ENCODE measurements around the gene PKP4.

PKP4 gene

DNA sequence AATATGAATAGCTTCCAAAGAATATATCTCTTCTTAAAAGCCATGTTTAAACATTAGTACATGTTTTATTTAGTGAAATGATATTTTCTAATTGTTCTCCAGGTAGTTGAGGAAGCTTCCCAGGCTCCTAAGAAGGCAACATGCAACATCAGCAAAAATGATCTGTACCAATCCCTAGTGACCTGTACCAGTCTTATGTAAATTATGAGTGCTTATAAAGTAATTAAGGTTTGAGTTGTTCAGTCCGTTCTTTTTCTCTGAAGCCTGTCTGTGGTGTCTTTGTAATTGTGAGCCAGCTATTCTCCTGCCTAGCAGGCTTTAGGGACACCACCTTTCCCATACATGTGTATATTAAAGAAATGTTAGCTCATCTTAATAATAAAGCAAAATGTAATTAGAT, 98.2 kb downstream of the PKP4 start:
- DNase-seq: no peak

DNA sequence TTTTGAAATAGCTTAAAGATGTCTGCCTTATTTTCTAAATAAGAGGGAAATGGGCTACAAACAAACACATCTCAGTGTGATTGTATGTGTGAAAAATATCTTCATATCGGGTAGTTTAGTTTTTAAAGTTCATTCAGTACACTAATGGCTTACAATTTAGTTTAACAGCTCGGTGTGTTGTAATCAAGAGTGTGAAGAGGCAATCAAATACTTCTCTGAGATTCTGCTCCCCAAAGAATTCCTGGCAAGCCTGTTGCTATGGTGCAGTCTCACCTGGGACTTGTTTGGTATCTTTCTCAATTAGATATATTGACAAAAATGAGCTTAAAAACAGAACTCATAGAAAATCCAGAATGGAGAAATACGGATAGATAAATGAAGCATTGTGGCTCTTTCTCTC, 99.4 kb downstream of the PKP4 start:
- DNase-seq: no peak

- DNase-seq: no peak
Measured at GRCh38 chr2:158557752-158558151, 101.0 kb downstream of the PKP4 start.

GRCh38 chr2:158559252-158559651, 102.5 kb downstream of the PKP4 start:
- DNase-seq: no peak

GRCh38 chr2:158560259-158560658, 103.5 kb downstream of the PKP4 start:
- DNase-seq: no peak

DNA sequence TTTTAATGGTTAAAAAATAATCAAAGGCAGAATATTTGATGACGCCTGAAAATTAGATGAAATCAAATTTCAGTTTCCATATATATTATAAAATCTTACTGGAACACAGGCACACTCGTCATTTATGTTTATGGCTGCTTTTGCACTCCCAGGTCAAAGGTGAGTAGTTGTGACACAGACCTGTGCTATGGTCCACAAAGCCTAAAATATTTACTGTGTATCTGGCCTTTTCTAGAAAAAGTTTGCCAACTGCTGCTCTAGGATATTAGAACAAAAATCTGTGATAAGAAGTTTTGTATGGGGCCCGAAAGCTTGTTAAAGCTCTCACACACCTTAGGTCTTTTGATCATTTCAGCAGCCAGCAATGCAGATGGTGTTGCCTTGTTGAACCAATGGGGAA, 104.3 kb downstream of the PKP4 start:
- DNase-seq: no peak

DNA sequence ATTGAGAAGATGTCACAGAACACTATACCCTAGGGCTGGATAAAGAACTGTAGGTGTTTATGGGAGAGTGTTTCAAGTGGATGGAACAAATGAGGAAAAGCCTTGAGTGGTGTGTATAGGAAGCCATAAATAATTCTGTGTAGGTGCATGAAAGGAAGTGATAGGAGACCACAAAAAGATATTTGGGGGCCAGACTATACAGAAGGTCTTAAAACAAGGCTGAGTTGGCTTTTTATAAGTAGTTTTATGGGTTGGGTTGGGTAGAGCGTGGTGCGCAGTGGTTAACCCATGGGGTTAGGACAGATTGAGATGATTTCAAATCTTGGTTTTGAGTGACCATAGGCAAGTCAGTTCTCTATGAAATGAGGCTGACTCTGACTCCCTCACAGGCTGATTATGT, 110.5 kb downstream of the PKP4 start:
- no peak for DNase-seq

GRCh38 chr2:158569284-158569683, 112.5 kb downstream of the PKP4 start:
- no peak for DNase-seq

DNA sequence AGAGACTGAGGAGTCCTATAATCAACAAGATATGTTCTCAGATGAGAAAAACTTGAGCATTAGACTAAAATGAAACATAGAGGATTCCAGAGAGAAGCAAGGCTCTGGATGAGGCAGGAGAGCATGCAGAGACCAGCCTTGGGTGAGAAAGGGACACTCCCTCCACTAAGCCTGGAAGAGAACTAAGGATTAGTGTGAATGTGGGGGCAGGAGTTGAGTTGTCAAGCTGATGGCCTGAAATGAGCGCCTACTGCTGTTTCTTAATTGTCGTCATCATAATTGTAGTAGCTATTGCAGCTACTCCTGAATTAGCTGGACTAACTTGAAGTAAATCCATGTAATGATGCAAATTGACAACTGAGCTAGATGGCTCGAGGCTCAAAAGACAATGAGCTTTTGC, 114.1 kb downstream of the PKP4 start:
- DNase-seq: no peak

- no peak for DNase-seq
Measured at GRCh38 chr2:158573739-158574138, 117.0 kb downstream of the PKP4 start.

DNA sequence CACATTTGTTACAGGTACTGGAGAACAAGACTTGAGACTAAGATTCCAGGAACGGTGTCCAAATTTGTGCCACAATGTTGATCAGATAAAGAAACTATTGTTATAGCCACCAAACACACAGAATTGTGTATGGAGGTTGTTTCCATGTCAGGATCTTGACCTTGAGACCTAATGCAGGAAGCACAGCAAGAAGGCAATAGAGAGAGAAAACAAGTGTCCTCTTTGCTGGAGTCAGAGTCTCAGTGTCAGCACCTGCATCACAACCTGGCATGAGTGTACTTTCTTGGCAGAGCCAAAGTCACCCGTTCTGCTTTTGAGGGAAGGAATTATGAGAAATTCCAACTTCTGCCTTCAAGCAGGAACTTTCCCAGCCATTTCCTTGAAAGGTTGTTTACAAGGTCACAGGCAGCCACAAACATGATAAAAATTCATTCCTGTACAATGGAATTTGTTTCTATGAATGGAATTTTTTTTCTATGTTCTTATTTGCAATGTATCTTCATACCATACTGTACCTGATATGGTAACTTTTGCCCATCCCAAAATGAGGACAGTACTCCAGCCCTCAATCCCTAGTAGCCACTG, 118.4 kb downstream of the PKP4 start:
- peak; percentile 43 for DNase-seq

DNA sequence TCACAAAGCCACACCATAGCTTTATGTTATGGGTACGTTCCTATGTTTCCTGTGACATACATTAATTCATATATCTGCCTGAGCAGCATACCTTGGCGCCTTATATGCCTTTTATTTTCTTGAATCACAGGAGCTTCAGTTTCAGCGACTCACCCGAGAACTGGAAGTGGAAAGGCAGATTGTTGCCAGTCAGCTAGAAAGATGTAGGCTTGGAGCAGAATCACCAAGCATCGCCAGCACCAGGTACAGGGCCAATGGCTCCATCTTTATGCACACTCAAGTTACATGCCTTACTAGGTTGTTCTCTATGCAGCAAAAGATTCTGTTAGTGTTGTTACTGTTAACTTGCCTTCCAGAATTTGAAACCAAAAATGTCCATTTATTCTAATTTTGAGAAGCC, 120.4 kb downstream of the PKP4 start:
- DNase-seq: no peak

DNA sequence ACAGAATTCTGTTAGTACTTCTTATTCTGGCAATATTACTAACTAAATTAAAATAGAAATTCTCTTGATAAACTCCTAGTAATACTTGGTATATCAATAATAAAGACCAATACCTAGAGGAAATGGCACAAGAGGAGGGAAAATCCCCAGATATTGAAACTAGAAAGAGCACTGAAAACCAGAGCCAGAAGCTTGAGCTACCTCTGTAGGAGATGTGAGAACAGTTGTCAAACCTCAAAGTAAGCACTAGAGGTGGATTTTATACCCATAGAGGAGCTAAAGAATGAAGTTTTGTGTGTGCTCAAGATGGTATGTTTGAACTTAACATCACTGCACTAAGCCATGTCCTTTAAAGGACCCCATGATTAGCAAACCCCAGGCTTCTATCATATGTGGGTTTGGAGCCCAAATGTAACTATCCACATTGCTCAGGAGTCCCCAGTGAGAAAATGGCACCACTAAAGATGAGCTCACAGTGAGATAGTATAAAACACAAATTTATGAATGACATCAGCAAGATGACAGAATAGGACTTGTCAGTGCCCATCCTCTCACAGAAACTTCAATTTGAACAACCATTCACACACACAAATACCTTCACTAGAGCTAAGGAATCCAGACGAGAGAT, 122.1 kb downstream of the PKP4 start:
- DNase-seq: no peak

DNA sequence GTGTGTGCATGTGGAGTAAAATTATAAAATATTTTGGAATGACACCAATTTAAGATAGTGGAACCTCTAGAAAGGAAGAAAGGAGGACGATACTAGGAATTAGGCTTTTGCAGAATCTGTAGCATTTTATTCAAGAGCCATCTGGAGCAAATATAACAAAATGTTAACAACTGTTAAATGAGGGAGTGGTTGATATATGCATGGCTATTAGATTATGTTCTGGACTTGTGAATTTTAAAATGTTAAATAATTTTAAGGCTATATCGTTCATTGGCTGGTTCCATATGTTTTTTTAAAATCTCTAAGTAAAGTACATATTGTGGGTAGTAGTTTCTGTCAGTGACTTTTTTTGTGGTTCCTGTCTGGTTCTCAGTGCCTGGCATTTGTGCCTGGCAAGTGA, 123.2 kb downstream of the PKP4 start:
- DNase-seq: no peak

DNA sequence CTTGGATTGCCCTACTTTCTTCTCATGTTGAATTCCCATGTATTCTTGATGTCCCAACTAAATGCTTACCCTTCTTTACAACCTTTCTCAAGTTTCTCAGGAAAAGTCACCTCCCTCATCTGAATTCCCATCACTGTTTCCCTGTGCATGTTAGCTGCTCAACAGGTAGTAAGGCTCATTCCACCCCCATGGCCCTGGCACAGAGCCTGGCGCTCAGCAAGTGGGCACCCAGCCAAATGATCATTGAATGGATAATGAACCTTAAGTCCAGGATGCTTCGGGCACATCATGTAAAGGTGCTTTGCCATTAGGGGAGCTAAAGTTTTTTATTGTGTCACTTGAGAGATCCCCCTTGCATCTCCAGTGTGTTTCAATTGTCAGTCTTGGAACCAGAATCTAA, 124.0 kb downstream of the PKP4 start:
- DNase-seq: no peak

- DNase-seq: no peak
Measured at GRCh38 chr2:158582670-158583069, 125.9 kb downstream of the PKP4 start.

- no peak for DNase-seq
Measured at GRCh38 chr2:158583923-158584322, 127.2 kb downstream of the PKP4 start.

DNA sequence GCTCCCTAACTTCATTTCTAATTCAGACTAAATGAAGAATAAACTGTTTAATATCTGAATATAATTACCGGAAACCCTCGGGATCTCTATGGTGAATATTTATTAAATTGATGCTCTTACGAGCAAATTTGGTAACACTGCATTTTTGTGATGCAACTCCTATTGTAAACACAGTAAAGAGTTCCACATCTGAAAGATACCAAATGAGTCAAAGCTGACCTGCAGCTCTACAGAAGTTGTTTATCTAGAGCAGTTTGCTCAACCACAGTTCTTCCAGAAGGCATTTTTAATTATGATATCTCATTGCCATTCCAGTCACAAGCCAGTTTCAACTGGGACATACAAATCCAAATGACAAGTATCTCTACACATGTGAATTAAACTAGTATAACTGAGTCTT, 129.7 kb downstream of the PKP4 start:
- peak; percentile 80 for DNase-seq

- DNase-seq: no peak
Measured at GRCh38 chr2:158589303-158589702, 132.6 kb downstream of the PKP4 start.

GRCh38 chr2:158598862-158599517, 142.2 kb downstream of the PKP4 start:
- peak; percentile 16 for DNase-seq

DNA sequence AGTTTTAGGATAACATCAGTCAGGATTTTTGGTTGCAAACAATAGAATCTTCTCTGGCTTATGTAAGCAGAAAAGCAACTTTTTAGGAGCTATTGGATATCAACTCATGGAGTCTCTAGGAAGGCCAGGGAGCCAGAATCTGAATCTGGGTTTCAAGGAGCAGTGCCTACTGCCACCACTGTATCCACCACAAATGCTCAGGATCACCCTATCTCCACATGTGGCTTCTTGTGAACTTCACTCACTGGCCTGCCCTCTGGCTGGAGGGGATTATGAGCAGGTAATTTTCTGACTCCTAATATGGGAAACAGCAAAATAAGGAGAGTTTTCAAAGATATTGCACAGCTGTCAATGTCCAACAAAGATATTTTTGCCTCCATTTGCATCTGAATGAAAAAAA, 142.9 kb downstream of the PKP4 start:
- peak; percentile 29 for DNase-seq

DNA sequence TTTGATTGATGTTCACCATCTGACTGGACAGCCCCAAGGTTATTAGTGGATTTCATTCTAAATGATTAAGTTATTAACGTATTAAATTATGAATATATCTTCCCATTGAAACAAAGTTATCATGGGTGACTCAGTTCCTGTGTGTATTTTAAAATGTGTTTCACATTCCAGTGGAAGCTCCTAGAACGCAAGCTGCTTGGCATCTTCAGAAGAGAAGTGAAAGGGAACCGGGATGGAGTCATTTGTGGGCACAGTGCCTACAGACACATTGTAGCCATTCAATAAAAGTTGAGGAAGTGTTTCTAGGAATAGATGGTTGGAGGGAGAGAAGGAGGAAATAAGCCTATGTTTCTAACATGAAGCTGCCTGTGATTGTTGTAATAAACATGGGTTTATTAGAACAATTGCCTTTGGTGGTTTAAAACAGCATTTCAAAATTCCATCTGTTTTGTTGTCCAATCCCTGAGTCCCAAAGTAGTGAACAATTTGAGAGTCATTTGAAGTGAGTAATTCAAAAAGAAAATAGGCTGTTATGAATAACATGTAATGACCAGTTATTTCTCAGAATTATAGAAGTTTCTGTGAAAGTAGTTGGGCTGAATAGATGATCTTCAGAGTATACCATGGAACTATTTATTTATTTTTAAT, 143.5 kb downstream of the PKP4 start:
- peak; percentile 96 for DNase-seq

DNA sequence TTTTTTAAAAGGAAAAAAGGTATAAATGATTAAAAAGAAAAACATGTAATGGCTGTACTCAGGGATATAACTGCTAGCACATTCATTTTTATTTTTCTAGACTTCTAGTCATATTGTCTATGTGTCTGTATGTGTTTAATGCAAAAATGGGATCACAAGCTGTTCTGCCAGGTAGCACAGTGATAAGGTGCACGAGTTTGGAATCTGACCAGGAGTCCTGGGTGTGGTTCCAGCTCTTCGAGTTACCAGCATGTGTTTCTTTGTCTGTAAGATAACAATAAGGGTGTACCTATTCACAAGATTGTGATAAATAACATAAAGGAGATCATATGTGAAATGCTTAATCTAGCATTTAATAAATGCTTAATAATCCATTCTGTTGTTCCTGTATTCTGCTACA, 145.3 kb downstream of the PKP4 start:
- no peak for DNase-seq

DNA sequence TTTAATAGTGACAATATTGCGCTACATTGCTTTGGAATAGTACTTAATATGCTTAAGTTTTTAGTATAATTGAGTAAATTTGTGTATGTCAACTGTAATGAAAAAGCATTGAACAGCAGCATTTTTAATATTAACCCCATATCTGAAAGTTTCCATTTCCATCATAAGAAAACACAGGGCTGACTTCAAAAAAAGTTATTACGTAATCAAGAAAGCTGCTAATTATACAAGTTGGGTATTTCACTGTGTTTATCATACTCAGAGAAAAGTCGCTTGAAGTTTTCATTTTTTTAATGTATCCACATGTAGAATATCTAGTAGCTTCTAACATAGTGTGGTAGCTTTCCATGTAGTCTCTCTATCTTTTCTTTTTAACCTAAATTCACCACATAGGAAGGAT, 146.5 kb downstream of the PKP4 start:
- no peak for DNase-seq
